K562 (cell line): ENCODE results near the gene HAPLN2. TPM values are rescaled to one million over a fixed set of nuclear protein-coding genes. Genes with fewer than 3 reads are reported as not detected.

ENCODE experiments used
- CTCFL ChIP-seq: IDR thresholded peaks from 2 replicates; pipeline ENCODE4 v1.6.1; 2011; ENCODE audit warnings: borderline replicate concordance, low read depth, mild to moderate bottlenecking, moderate library complexity, low read length; ENCODE audit not compliant: insufficient read depth, poor library complexity, severe bottlenecking
- MEF2A ChIP-seq: IDR thresholded peaks from 2 replicates; pipeline ENCODE4 v1.6.1; 2011; ENCODE audit warnings: low read depth, mild to moderate bottlenecking, low read length, moderate library complexity; ENCODE audit not compliant: control insufficient read depth
- SMAD4 ChIP-seq: fragments of 250-450 bp; sonication (Bioruptor Pico); conservative IDR thresholded peaks from 2 replicates; pipeline ENCODE4 v1.8.0; 2021; ENCODE audit warnings: inconsistent platforms, mild to moderate bottlenecking, moderate library complexity
- ZNF384 ChIP-seq: IDR thresholded peaks from 2 replicates; pipeline ENCODE4 v1.6.1; 2012; ENCODE audit warnings: low read depth, low read length, improper control_type of control experiment
- ZNF589 ChIP-seq: fragments of 200-800 bp; sonication (Bioruptor generic); IDR thresholded peaks from 2 replicates; pipeline ENCODE4 v1.6.1; 2016; ENCODE audit warnings: low read depth, missing genetic modification characterization, missing compliant biosample characterization
- polyA plus RNA-seq, 8 experiments: library from polyadenylated mRNA; depleted of rRNA in 4 of 8; stranded (reverse) in 5 of 8; unstranded in 3 of 8; fragments of >200 nt; fragmentation: Nextera tagmentation in 2 of 8; fragmentation: Illumina TruSeq in 1 of 8; extraction: Ambion mirVana in 2 of 8; extraction: Trizol in 1 of 8; gene quantifications; 2 replicates each; pipeline versions ENCODE4 v1.2.1 to v1.2.3, GENCODE V29; 2011 to 2014; ENCODE audit warnings: inconsistent platforms in 1 of 8, missing spikeins in 1 of 8
- total RNA-seq, 7 experiments: library from RNA; depleted of rRNA in 6 of 7; stranded (reverse); fragments of >200 nt in 6 of 7; fragmentation: Illumina TruSeq in 2 of 7; extraction: Trizol in 2 of 7; gene quantifications; 2 replicates each; pipeline versions ENCODE4 v1.2.1 to v1.2.3, GENCODE V29; 2011 to 2021; ENCODE audit warnings: low replicate concordance in 1 of 7
- TF ChIP-seq, protein P1 (sequence below), 2 experiments: fragments of 450-650 bp; IDR thresholded peaks; 2 replicates each; pipeline ENCODE4 v1.6.1; 2018; ENCODE audit warnings: mild to moderate bottlenecking in 2 of 2, low read depth in 1 of 2; ENCODE audit not compliant: partially characterized antibody in 2 of 2
- TF ChIP-seq, protein P2 (sequence below): IDR thresholded peaks from 2 replicates; pipeline ENCODE4 v1.6.1; 2012; ENCODE audit warnings: low read depth, low read length, improper control_type of control experiment, borderline replicate concordance
- TF ChIP-seq, protein P3 (sequence below), 2 experiments: IDR thresholded peaks in 1 of 2; conservative IDR thresholded peaks in 1 of 2; 2 replicates each; pipeline ENCODE4 v1.6.1; 2016; ENCODE audit warnings: low read depth in 2 of 2, mild to moderate bottlenecking in 1 of 2, missing compliant biosample characterization in 1 of 2, missing genetic modification characterization in 1 of 2, moderate library complexity in 1 of 2

Gene HAPLN2
- total and polyA plus RNA-seq, 9 of the 15 experiments (the other 6 are each of a cell fraction or from before 2014, with no cell fraction given): 0.14 to 5.2 (median 3.8) TPM; not detected in 4

GRCh38 chr1:156616463-156616862 is 2.8 kb upstream of the HAPLN2 start (continued):
- TF ChIP-seq MEF2A (peak; percentile 27; the same call in 1 of the 2 replicates), CTCFL (peak; percentile 18), ZNF384 (peak; percentile 48; the same call in 1 of the 2 replicates), ZNF589 (no peak), SMAD4 (CRISPR knock-in tag) (peak; percentile 88)
- TF ChIP-seq, protein P1, sequence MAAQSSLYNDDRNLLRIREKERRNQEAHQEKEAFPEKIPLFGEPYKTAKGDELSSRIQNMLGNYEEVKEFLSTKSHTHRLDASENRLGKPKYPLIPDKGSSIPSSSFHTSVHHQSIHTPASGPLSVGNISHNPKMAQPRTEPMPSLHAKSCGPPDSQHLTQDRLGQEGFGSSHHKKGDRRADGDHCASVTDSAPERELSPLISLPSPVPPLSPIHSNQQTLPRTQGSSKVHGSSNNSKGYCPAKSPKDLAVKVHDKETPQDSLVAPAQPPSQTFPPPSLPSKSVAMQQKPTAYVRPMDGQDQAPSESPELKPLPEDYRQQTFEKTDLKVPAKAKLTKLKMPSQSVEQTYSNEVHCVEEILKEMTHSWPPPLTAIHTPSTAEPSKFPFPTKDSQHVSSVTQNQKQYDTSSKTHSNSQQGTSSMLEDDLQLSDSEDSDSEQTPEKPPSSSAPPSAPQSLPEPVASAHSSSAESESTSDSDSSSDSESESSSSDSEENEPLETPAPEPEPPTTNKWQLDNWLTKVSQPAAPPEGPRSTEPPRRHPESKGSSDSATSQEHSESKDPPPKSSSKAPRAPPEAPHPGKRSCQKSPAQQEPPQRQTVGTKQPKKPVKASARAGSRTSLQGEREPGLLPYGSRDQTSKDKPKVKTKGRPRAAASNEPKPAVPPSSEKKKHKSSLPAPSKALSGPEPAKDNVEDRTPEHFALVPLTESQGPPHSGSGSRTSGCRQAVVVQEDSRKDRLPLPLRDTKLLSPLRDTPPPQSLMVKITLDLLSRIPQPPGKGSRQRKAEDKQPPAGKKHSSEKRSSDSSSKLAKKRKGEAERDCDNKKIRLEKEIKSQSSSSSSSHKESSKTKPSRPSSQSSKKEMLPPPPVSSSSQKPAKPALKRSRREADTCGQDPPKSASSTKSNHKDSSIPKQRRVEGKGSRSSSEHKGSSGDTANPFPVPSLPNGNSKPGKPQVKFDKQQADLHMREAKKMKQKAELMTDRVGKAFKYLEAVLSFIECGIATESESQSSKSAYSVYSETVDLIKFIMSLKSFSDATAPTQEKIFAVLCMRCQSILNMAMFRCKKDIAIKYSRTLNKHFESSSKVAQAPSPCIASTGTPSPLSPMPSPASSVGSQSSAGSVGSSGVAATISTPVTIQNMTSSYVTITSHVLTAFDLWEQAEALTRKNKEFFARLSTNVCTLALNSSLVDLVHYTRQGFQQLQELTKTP (IDR thresholded peaks at IDR 0.05; ENCODE audit: low read depth in 1 of 2, partially characterized antibody in 2 of 2): peak in 1 of 2 experiments; percentile 50
- TF ChIP-seq, protein P2, sequence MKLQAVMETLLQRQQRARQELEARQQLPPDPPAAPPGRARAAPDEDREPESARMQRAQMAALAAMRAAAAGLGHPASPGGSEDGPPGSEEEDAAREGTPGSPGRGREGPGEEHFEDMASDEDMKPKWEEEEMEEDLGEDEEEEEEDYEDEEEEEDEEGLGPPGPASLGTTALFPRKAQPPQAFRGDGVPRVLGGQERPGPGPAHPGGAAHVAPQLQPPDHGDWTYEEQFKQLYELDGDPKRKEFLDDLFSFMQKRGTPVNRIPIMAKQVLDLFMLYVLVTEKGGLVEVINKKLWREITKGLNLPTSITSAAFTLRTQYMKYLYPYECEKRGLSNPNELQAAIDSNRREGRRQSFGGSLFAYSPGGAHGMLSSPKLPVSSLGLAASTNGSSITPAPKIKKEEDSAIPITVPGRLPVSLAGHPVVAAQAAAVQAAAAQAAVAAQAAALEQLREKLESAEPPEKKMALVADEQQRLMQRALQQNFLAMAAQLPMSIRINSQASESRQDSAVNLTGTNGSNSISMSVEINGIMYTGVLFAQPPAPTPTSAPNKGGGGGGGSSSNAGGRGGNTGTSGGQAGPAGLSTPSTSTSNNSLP: no peak
- TF ChIP-seq, protein P3, sequence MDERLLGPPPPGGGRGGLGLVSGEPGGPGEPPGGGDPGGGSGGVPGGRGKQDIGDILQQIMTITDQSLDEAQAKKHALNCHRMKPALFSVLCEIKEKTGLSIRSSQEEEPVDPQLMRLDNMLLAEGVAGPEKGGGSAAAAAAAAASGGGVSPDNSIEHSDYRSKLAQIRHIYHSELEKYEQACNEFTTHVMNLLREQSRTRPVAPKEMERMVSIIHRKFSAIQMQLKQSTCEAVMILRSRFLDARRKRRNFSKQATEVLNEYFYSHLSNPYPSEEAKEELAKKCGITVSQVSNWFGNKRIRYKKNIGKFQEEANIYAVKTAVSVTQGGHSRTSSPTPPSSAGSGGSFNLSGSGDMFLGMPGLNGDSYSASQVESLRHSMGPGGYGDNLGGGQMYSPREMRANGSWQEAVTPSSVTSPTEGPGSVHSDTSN (CRISPR knock-in tag; IDR thresholded peaks at IDR 0.05; ENCODE audit: low read depth): 0 out of 2 replicates have a peak, but pooled peaks have one; percentile 18
- TF ChIP-seq, protein P3 (tag; conservative IDR thresholded peaks at IDR 0.05; ENCODE audit: low read depth): peak; percentile 98
